ENCODE measurements around the gene ATP6V0B. TPM values are rescaled to one million over a fixed set of nuclear protein-coding genes. Genes with fewer than 3 reads are reported as not detected.
A peak's percentile ranks its signal among the peaks of the same experiment; 100 is the strongest.

The ATP6V0B gene
- total RNA-seq, 2 experiments from 2014 or later = 121 TPM

DNA sequence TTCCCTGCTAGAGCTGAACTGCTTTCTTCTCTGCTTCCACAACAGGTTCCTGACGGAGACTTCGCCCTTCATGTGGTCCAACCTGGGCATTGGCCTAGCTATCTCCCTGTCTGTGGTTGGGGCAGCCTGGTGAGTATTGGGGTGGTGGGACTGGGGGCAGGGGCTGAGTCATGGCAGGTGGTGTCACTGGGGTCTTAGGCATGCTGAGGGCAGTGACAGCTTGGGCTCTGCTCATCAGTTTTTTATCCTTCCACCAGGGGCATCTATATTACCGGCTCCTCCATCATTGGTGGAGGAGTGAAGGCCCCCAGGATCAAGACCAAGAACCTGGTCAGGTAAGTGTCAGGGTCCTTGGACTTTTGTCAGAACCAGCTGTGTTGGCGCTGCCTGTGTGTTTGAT lies 1.3 kb downstream of the ATP6V0B start:
- no peaks in the 10 kb centered on the region for H3K27me3 Mint-ChIP-seq
- H3K27ac Mint-ChIP-seq = peak overlapping the region; percentile 80
- POLR2A ChIA-PET = interaction anchor here (0.8 to 3.5 kb wide), 9 partner anchors 11 to 745 kb away, joined by 3 to 19 read pairs (median 9); partner anchors contain the start of genes CCDC24, ELOVL1, IPO13 and KDM4A
- H3K9me3 Mint-ChIP-seq = no peaks in the 10 kb centered on the region
- H3K4me1 Mint-ChIP-seq = peaks cover 60% of the 10 kb centered on the region
- CTCF ChIA-PET = interaction anchor here (1.1 to 2.1 kb wide), 6 partner anchors 17 to 212 kb away, joined by 3 to 10 read pairs (median 4); partner anchors contain the start of gene IPO13
- peak overlapping the region; percentile 89 for H3K4me3 Mint-ChIP-seq
- H3K36me3 Mint-ChIP-seq (ENCODE audit: low read depth) = peaks cover 34% of the 10 kb centered on the region
- DNase-seq = no peak

- CTCF ChIA-PET = interaction anchor here (1.1 to 2.1 kb wide), 2 partner anchors 30 to 71 kb away, joined by 3 to 10 read pairs; partner anchors contain the start of gene IPO13
- peak overlapping the region; percentile 89 for H3K4me3 Mint-ChIP-seq
Measured at GRCh38 chr1:43976890-43977289, 2.1 kb downstream of the ATP6V0B start.

DNA sequence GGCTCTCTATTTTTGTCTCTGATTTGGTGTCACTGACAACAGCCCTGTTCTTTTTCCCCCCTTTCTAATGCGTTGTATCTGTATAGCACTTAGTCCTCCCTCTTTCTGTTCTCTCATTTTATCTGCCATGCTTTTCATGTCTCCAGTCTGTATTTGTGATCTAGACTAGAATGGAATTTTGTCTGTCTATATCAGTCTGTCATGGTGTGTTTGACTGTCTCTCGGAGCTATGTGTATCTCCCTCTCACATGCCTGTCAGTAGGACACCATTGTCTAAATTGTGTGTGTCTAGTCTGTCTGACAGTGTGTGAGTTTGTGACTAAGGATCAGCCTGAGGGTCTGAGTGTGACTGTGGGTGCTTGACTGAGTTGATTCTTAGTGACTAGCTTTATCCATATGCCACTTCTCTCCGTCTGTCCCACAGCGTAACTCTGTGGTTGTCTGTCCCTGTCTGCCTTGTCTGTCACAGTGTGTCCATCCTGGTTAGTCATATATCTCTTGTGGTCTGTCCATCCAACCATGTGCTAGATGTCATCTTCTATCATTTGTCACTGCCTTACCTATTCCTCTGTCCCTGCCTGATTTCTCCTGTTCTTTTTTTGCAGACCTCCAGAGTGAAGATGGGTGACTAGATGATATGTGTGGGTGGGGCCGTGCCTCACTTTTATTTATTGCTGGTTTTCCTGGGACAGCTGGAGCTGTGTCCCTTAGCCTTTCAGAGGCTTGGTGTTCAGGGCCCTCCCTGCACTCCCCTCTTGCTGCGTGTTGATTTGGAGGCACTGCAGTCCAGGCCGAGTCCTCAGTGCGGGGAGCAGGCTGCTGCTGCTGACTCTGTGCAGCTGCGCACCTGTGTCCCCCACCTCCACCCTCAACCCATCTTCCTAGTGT lies 2.9 kb downstream of the ATP6V0B start:
- peak overlapping the region; percentile 72 for H3K4me3 Mint-ChIP-seq
- H3K27me3 Mint-ChIP-seq = no peaks in the 10 kb centered on the region
- H3K27ac Mint-ChIP-seq = no peak overlapping the region
- peaks cover 60% of the 10 kb centered on the region for H3K4me1 Mint-ChIP-seq
- ChIA-PET CTCF (no interaction called here), POLR2A (interaction anchor here (1.0 kb wide), 1 partner anchor 27 kb away, joined by 3 read pairs; no protein-coding TSS in a partner anchor)
- H3K36me3 Mint-ChIP-seq (ENCODE audit: low read depth) = peaks cover 34% of the 10 kb centered on the region
- DNase-seq = no peak
- H3K9me3 Mint-ChIP-seq = no peaks in the 10 kb centered on the region

More at GRCh38 chr1:43976890-43977289, 2.1 kb downstream of the ATP6V0B start:
- Mint-ChIP-seq H3K4me1 (peaks cover 57% of the 10 kb centered on the region), H3K27me3 (no peaks in the 10 kb centered on the region), H3K9me3 (no peaks in the 10 kb centered on the region), H3K36me3 (ENCODE audit: low read depth) (peaks cover 34% of the 10 kb centered on the region), H3K27ac (no peak overlapping the region)
- DNase-seq = no peak
- POLR2A ChIA-PET = interaction anchor here (2.4 kb wide), 1 partner anchor 16 kb away, joined by 15 read pairs; no protein-coding TSS in a partner anchor

GRCh38 chr1:43978264-43978550 lies 3.4 kb downstream of the ATP6V0B start:
- Mint-ChIP-seq H3K9me3 (no peaks in the 10 kb centered on the region), H3K4me1 (peaks cover 61% of the 10 kb centered on the region), H3K4me3 (peak overlapping the region; percentile 72), H3K36me3 (ENCODE audit: low read depth) (peaks cover 31% of the 10 kb centered on the region), H3K27ac (no peak overlapping the region), H3K27me3 (no peaks in the 10 kb centered on the region)
- DNase-seq = no peak
- CTCF ChIA-PET = no interaction called here
- POLR2A ChIA-PET = interaction anchor here (1.0 kb wide), 1 partner anchor 28 kb away, joined by 3 read pairs; no protein-coding TSS in a partner anchor

GRCh38 chr1:43978551-43979260 lies 3.9 kb downstream of the ATP6V0B start, which contains the start of gene B4GALT2:
B4GALT2 (plus strand) TSS chr1:43979210; CDS start chr1:43981161, 1,951 bp downstream.
- ChIA-PET POLR2A (interaction anchor here (1.0 kb wide), 1 partner anchor 28 kb away, joined by 3 read pairs; no protein-coding TSS in a partner anchor), CTCF (no interaction called here)
- H3K4me1 Mint-ChIP-seq = peaks cover 56% of the 10 kb centered on the region
- H3K36me3 Mint-ChIP-seq (ENCODE audit: low read depth) = peaks cover 26% of the 10 kb centered on the region
- no peaks in the 10 kb centered on the region for H3K9me3 Mint-ChIP-seq
- peak within 1 kb of the TSS; percentile 52 for H3K27ac Mint-ChIP-seq
- no peaks in the 10 kb centered on the region for H3K27me3 Mint-ChIP-seq
- H3K4me3 Mint-ChIP-seq = peak within 1 kb of the TSS; percentile 79
- DNase-seq = peak; percentile 55

DNA sequence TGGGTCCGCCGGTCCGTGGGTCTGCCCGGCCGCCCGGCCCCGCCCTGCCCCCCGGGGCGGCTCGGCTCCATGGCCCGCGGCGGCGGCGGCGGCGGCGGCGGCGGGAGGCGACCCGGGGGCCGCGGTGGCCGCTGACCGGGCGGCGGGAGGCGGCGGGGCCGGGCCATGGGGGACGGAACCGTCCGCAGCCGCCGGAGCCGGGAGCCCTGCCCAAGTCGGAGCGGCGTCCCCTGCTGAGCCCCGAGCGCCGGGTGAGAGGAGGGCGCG lies 4.4 kb downstream of the ATP6V0B start:
- peaks cover 25% of the 10 kb centered on the region for H3K36me3 Mint-ChIP-seq (ENCODE audit: low read depth)
- POLR2A ChIA-PET = interaction anchor here (1.3 kb wide), 1 partner anchor 9 kb away, joined by 4 read pairs; the partner anchor contains the start of gene DPH2
- no peak for DNase-seq
- H3K4me3 Mint-ChIP-seq = no peak overlapping the region
- no peaks in the 10 kb centered on the region for H3K9me3 Mint-ChIP-seq
- H3K27ac Mint-ChIP-seq = no peak overlapping the region
- peaks cover 51% of the 10 kb centered on the region for H3K4me1 Mint-ChIP-seq
- no peaks in the 10 kb centered on the region for H3K27me3 Mint-ChIP-seq
- CTCF ChIA-PET = no interaction called here

DNA sequence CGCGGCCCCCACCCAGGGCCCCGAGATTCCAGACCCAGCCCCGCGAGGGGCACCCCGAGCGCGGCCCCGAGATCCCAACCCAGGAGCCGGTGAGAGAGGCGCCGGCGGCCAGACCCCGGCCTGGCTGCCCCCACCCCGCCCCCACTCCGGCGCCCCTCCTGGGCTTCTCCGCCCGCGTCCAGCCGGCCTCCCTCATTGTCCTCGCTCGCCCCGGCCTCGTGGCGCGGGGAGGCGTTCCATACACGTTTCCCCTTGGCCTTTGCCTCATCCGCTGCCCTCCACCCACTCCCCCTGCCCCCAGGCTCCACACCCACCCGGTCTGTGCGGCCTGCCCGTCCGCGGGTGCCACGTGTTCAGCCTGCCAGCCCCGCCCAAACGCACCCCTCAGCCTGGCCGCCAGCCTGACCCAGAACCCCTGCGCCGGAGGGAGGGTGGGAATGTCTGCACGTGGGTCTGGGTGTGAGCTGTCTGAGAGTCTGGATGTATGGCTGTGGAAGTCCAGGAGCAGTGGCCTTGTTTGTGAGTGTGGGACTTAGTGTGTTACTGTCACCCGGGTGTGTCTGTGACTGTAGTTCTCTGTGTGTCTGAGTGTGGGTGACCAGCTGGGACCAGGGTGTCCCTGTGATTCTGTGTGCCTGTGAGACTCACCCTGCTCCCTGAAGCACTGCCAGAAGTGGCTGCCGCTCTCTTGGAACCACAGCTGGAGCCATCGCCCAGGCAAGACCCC lies 4.9 kb downstream of the ATP6V0B start:
- peak overlapping the region; percentile 44 for H3K27ac Mint-ChIP-seq
- peaks cover 25% of the 10 kb centered on the region for H3K36me3 Mint-ChIP-seq (ENCODE audit: low read depth)
- H3K4me1 Mint-ChIP-seq = peaks cover 46% of the 10 kb centered on the region
- peak overlapping the region; percentile 79 for H3K4me3 Mint-ChIP-seq
- no peaks in the 10 kb centered on the region for H3K27me3 Mint-ChIP-seq
- POLR2A ChIA-PET = interaction anchor here (1.3 kb wide), 1 partner anchor 10 kb away, joined by 4 read pairs; the partner anchor contains the start of gene DPH2
- CTCF ChIA-PET = interaction anchor here (0.9 kb wide), 1 partner anchor 25 kb away, joined by 4 read pairs; no protein-coding TSS in a partner anchor
- no peak for DNase-seq
- H3K9me3 Mint-ChIP-seq = no peaks in the 10 kb centered on the region

- peaks cover 25% of the 10 kb centered on the region for H3K36me3 Mint-ChIP-seq (ENCODE audit: low read depth)
- H3K27me3 Mint-ChIP-seq = no peaks in the 10 kb centered on the region
- peak overlapping the region; percentile 79 for H3K4me3 Mint-ChIP-seq
- DNase-seq = no peak
- ChIA-PET POLR2A (interaction anchor here (1.3 kb wide), 1 partner anchor 11 kb away, joined by 4 read pairs; the partner anchor contains the start of gene DPH2), CTCF (interaction anchor here (0.9 kb wide), 1 partner anchor 24 kb away, joined by 4 read pairs; no protein-coding TSS in a partner anchor)
- H3K4me1 Mint-ChIP-seq = peaks cover 45% of the 10 kb centered on the region
- H3K9me3 Mint-ChIP-seq = no peaks in the 10 kb centered on the region
- H3K27ac Mint-ChIP-seq = peak overlapping the region; percentile 44
Measured at GRCh38 chr1:43980255-43981134, 5.7 kb downstream of the ATP6V0B start.

- ChIA-PET CTCF (no interaction called here), POLR2A (no interaction called here)
- no peaks in the 10 kb centered on the region for H3K9me3 Mint-ChIP-seq
- H3K27ac Mint-ChIP-seq = no peak overlapping the region
- H3K4me1 Mint-ChIP-seq = peaks cover 41% of the 10 kb centered on the region
- peak overlapping the region; percentile 12 for H3K4me3 Mint-ChIP-seq
- no peaks in the 10 kb centered on the region for H3K27me3 Mint-ChIP-seq
- H3K36me3 Mint-ChIP-seq (ENCODE audit: low read depth) = peaks cover 21% of the 10 kb centered on the region
- DNase-seq = no peak
Measured at GRCh38 chr1:43981135-43981491, 6.4 kb downstream of the ATP6V0B start.

DNA sequence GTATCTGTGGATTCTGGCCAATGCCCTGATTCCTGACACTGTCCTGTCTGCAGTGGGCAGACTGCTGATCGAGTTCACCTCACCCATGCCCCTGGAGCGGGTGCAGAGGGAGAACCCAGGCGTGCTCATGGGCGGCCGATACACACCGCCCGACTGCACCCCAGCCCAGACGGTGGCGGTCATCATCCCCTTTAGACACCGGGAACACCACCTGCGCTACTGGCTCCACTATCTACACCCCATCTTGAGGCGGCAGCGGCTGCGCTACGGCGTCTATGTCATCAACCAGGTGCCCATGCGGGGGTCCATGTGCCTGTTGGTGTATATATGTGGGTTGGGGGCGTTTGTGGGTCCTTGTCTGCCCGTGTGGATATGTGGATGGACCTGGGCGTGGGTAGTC lies 6.9 kb downstream of the ATP6V0B start:
- no peaks in the 10 kb centered on the region for H3K9me3 Mint-ChIP-seq
- H3K4me3 Mint-ChIP-seq = no peak overlapping the region
- H3K36me3 Mint-ChIP-seq (ENCODE audit: low read depth) = peaks cover 16% of the 10 kb centered on the region
- no peak for DNase-seq
- H3K27ac Mint-ChIP-seq = no peak overlapping the region
- CTCF ChIA-PET = no interaction called here
- POLR2A ChIA-PET = no interaction called here
- no peaks in the 10 kb centered on the region for H3K27me3 Mint-ChIP-seq
- H3K4me1 Mint-ChIP-seq = peaks cover 36% of the 10 kb centered on the region

DNA sequence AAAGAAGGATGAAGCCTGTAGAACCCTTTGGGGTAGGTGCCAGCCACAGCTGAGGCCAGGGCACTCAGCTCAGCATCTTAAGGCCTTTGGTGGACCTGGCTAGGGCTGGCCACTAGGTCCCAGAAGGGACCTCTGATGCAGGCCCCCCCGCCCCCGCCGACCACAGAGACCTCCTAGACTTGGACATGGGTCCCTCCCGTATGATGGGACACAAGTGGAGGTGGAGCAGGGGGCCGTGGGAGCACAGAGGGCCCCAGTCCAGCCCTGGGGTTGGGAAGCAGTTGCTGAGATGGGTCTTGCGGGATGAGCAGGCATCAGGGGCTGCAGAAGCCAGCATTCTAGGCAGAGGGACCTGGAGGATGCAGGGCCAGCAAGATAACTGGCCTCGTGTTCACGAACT lies 7.5 kb downstream of the ATP6V0B start:
- Mint-ChIP-seq H3K4me1 (peaks cover 30% of the 10 kb centered on the region), H3K36me3 (ENCODE audit: low read depth) (peaks cover 10% of the 10 kb centered on the region), H3K27me3 (no peaks in the 10 kb centered on the region), H3K27ac (no peak overlapping the region), H3K4me3 (no peak overlapping the region), H3K9me3 (no peaks in the 10 kb centered on the region)
- POLR2A ChIA-PET = no interaction called here
- CTCF ChIA-PET = no interaction called here
- no peak for DNase-seq

GRCh38 chr1:43982808-43983207 lies 8.0 kb downstream of the ATP6V0B start:
- H3K4me3 Mint-ChIP-seq = no peak overlapping the region
- ChIA-PET POLR2A (no interaction called here), CTCF (no interaction called here)
- H3K36me3 Mint-ChIP-seq (ENCODE audit: low read depth) = peaks cover 4% of the 10 kb centered on the region
- peaks cover 24% of the 10 kb centered on the region for H3K4me1 Mint-ChIP-seq
- H3K27me3 Mint-ChIP-seq = no peaks in the 10 kb centered on the region
- no peaks in the 10 kb centered on the region for H3K9me3 Mint-ChIP-seq
- H3K27ac Mint-ChIP-seq = no peak overlapping the region
- no peak for DNase-seq

Data from activated CD4-positive, alpha-beta memory T cell treated with anti-CD3 and anti-CD28 coated beads, Interleukin-2, amount 10 ng/mL, durations not matched to agents 7 days and 5 days (primary cell).